Measurements from ENCODE around the gene CACNG8. TPM values are rescaled to one million over a fixed set of nuclear protein-coding genes. Genes with fewer than 3 reads are reported as not detected.

The CACNG8 gene
- total and polyA plus RNA-seq, 4 donors, result 0.01 to 0.15 (median 0.06) TPM; not detected in 1

GRCh38 chr19:53957448-53958167 lies 5.1 kb upstream of the CACNG8 start:
- Histone ChIP-seq H3K36me3 (ENCODE audit: control insufficient read depth in 4 of 4, insufficient read depth in 4 of 4, low read length in 4 of 4) (no peaks in the 10 kb centered on the region), H3K9me3 (ENCODE audit: control insufficient read depth in 4 of 4, insufficient read depth in 3 of 4, low read length in 3 of 4) (peaks cover 0 to 13% (median 0%) of the 10 kb centered on the region in 4 donors), H3K27me3 (ENCODE audit: control insufficient read depth in 3 of 3, insufficient read depth in 3 of 3, low read length in 2 of 3) (peaks cover 4 to 48% (median 43%) of the 10 kb centered on the region in 3 donors), H3K4me1 (ENCODE audit: control insufficient read depth in 5 of 5, insufficient read depth in 5 of 5, low read length in 5 of 5) (peaks cover 0 to 2% (median 0%) of the 10 kb centered on the region in 5 donors), H3K9ac (ENCODE audit: insufficient read depth in 1 of 2, low read length in 2 of 2) (no peak overlapping the region), H3K27ac (ENCODE audit: low read depth in 1 of 2, low read length in 1 of 2) (no peak overlapping the region), H3K4me3 (no peak overlapping the region)
- ATAC-seq (ENCODE audit: insufficient read depth, low FRiP score) (no peak), DNase-seq (no peak)
- TF ChIP-seq CTCF (IDR thresholded peaks at IDR 0.05; ENCODE audit: control extremely low read depth, extremely low read depth), result no peak
- 4% methylated on average over 15 of the region's 15 CpGs for WGBS, 2 donors

GRCh38 chr19:53958168-53958571 lies 4.6 kb upstream of the CACNG8 start:
- 4 to 5% methylated on average over 13 to 14 of the region's 14 CpGs for WGBS, 2 donors
- Histone ChIP-seq H3K36me3 (ENCODE audit: control insufficient read depth in 4 of 4, insufficient read depth in 4 of 4, low read length in 4 of 4) (no peaks in the 10 kb centered on the region), H3K27me3 (ENCODE audit: control insufficient read depth in 3 of 3, insufficient read depth in 3 of 3, low read length in 2 of 3) (peaks cover 4 to 48% (median 44%) of the 10 kb centered on the region in 3 donors), H3K9ac (ENCODE audit: insufficient read depth in 1 of 2, low read length in 2 of 2) (no peak overlapping the region), H3K4me1 (ENCODE audit: control insufficient read depth in 5 of 5, insufficient read depth in 5 of 5, low read length in 5 of 5) (peaks cover 0 to 2% (median 0%) of the 10 kb centered on the region in 5 donors), H3K4me3 (no peak overlapping the region), H3K9me3 (ENCODE audit: control insufficient read depth in 4 of 4, insufficient read depth in 3 of 4, low read length in 3 of 4) (peaks cover 0 to 13% (median 0%) of the 10 kb centered on the region in 4 donors), H3K27ac (ENCODE audit: low read depth in 1 of 2, low read length in 1 of 2) (no peak overlapping the region)
- no peak for TF ChIP-seq CTCF (IDR thresholded peaks at IDR 0.05; ENCODE audit: control extremely low read depth, extremely low read depth)
- ATAC-seq (ENCODE audit: insufficient read depth, low FRiP score), result no peak
- peak; percentile 44 to 67 (median 54) for DNase-seq

GRCh38 chr19:53958823-53959757 lies 3.6 kb upstream of the CACNG8 start:
- TF ChIP-seq CTCF (IDR thresholded peaks at IDR 0.05; ENCODE audit: control extremely low read depth, extremely low read depth), result no peak
- H3K27ac ChIP-seq (ENCODE audit: low read depth in 1 of 2, low read length in 1 of 2), result no peak overlapping the region
- DNase-seq (no peak), ATAC-seq (ENCODE audit: insufficient read depth, low FRiP score) (no peak)
- peaks cover 0 to 7% (median 0%) of the 10 kb centered on the region in 4 donors for H3K9me3 ChIP-seq (ENCODE audit: control insufficient read depth in 4 of 4, insufficient read depth in 3 of 4, low read length in 3 of 4)
- H3K4me1 ChIP-seq (ENCODE audit: control insufficient read depth in 5 of 5, insufficient read depth in 5 of 5, low read length in 5 of 5), result peaks cover 0 to 2% (median 0%) of the 10 kb centered on the region in 5 donors
- H3K9ac ChIP-seq (ENCODE audit: insufficient read depth in 1 of 2, low read length in 2 of 2), result no peak overlapping the region
- no peaks in the 10 kb centered on the region for H3K36me3 ChIP-seq (ENCODE audit: control insufficient read depth in 4 of 4, insufficient read depth in 4 of 4, low read length in 4 of 4)
- peaks cover 8 to 57% (median 51%) of the 10 kb centered on the region in 3 donors for H3K27me3 ChIP-seq (ENCODE audit: control insufficient read depth in 3 of 3, insufficient read depth in 3 of 3, low read length in 2 of 3)
- WGBS, 2 donors, result 2 to 3% methylated on average over 22 of the region's 22 CpGs
- no peak overlapping the region for H3K4me3 ChIP-seq

Data from lung (tissue), 12 donors.